BJ (cell line): Measurements from ENCODE around the gene ADARB2. TPM values are rescaled to one million over a fixed set of nuclear protein-coding genes. Genes with fewer than 3 reads are reported as not detected.

Source experiments
- CTCF ChIA-PET: fragments of 350-600 bp; formaldehyde crosslinking; extraction: SDS; loops from one replicate; lab custom pipeline; 2021; ENCODE audit warnings: antibody characterized with exemption, inconsistent platforms; lab: Yijun Ruan, JAX
- POLR2A ChIA-PET: fragments of 300-600 bp; sonication (Branson Sonifier 250); formaldehyde crosslinking; extraction: SDS; loops from one replicate; lab custom pipeline; 2021; ENCODE audit warnings: antibody characterized with exemption; lab: Charles Lee
- DNase-seq: peaks from one replicate; pipeline ENCODE4 v3.0.0-alpha.2; 2011; ENCODE audit warnings: low read depth
- H3K27me3 ChIP-seq: 2 replicates; pipeline ENCODE4 v1.6.0; 2011; ENCODE audit warnings: low read length; ENCODE audit not compliant: control insufficient read depth, insufficient read depth
- H3K36me3 ChIP-seq: 2 replicates; pipeline ENCODE4 v1.5.1; 2011; ENCODE audit warnings: low read length; ENCODE audit not compliant: control insufficient read depth, insufficient read depth
- H3K4me3 ChIP-seq: 2 replicates; pipeline ENCODE4 v1.5.1; 2011; ENCODE audit warnings: low read depth, mild to moderate bottlenecking, control low read depth, low read length
- polyA plus RNA-seq: library from polyadenylated mRNA; depleted of rRNA; stranded (reverse); fragments of >200 nt; gene quantifications from 2 replicates; pipeline ENCODE4 v1.2.3, GENCODE V29; 2011
- TF ChIP-seq, protein P1 (sequence below): IDR thresholded peaks from 2 replicates; pipeline ENCODE4 v1.5.1; 2011; ENCODE audit warnings: low read depth, mild to moderate bottlenecking, control low read depth, inconsistent platforms, low read length, moderate library complexity; ENCODE audit not compliant: insufficient read depth

ADARB2 gene
- polyA plus RNA-seq, 1 experiment = not detected

DNA sequence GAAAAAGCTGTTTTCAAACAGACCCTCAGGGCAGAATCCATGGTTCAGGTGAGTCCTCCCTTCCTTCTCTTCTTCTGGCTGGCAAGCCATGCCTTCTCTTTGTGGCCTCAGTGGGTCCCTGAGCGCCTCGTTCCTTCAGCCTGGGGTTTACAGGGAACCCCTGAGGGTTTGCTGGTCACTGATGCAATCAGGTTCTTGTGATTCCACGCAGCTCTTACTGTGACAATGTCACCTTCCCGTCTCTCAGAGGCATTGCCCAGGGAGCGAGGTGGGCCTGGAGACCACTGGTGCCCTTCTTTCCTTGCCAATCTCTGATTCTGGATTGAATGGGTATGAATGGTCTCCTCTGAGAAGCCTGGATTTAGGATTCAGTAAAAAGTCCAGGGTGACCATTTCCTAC, 132.2 kb downstream of the ADARB2 start:
- no peak overlapping the region for H3K4me3 ChIP-seq
- ChIA-PET POLR2A (no interaction called here), CTCF (no interaction called here)

DNA sequence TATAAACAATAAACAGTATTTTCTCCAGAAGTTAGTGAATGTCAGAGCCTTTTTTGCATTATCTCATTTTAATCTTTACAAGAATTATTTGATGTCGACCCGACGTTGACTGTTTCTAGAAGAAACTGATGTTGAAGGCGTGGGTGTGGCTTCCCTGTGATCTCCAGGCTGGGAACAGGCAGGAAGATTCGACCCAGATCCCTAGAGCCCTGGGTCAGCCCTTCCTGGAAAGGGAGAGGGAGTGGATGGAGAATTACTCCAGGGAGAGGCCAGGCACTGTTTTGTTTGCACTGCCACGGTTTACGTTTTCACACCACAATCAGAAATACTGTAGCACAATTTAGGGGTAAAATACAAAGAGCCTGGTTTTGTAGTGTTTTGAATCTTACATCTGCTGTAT, 133.1 kb downstream of the ADARB2 start:
- no peak for DNase-seq
- CTCF ChIA-PET = no interaction called here
- TF ChIP-seq, protein P1, sequence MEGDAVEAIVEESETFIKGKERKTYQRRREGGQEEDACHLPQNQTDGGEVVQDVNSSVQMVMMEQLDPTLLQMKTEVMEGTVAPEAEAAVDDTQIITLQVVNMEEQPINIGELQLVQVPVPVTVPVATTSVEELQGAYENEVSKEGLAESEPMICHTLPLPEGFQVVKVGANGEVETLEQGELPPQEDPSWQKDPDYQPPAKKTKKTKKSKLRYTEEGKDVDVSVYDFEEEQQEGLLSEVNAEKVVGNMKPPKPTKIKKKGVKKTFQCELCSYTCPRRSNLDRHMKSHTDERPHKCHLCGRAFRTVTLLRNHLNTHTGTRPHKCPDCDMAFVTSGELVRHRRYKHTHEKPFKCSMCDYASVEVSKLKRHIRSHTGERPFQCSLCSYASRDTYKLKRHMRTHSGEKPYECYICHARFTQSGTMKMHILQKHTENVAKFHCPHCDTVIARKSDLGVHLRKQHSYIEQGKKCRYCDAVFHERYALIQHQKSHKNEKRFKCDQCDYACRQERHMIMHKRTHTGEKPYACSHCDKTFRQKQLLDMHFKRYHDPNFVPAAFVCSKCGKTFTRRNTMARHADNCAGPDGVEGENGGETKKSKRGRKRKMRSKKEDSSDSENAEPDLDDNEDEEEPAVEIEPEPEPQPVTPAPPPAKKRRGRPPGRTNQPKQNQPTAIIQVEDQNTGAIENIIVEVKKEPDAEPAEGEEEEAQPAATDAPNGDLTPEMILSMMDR = no peak
- no peaks in the 10 kb centered on the region for H3K36me3 ChIP-seq
- POLR2A ChIA-PET = no interaction called here
- no peak overlapping the region for H3K4me3 ChIP-seq
- no peaks in the 10 kb centered on the region for H3K27me3 ChIP-seq

More for the DNA sequence above, 132.2 kb downstream of the ADARB2 start:
- Histone ChIP-seq H3K36me3 (no peaks in the 10 kb centered on the region), H3K27me3 (no peaks in the 10 kb centered on the region)
- TF ChIP-seq, protein P1 = no peak
- no peak for DNase-seq

DNA sequence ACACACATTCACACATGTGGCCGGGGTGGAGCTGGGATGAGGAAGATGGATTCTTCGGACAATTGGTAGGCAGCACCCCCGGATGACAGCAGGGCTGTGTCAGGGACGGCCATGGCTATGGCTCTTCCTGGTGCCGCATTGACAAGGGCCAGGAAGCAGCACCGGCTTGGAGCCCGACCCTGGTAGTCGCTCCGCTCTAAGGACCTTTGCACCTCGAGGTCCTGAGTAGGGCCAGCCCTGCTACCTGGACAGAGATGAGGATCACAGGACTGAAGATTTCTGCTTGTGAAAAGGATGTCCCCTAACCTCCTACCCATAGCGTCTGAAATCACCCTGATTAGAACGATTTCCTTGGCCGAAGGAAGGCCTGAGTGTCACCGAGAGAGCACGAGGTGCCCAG, 134.1 kb downstream of the ADARB2 start:
- TF ChIP-seq, protein P1 = no peak
- POLR2A ChIA-PET = no interaction called here

DNA sequence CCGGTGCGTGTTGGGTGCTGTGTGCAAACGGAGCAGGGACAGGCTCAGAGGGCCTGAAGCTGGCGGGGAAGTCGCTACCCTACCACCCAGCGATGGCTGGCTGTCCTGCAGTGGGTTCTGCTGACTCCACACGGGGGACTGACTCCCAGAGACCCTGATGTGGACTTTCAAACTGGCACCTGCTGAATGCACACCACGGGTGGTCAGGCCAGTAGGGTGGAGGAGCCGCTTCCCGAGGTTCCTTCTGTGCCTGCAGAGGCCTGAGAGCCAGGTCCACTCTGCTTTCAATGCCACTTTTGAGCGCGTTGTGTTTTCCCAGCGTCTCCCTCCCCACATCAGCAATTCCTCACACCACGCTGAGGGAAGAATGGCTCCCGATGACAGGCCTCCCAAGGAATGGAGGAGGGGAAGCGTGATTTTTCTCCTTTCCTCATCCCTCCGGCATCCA, 135.3 kb downstream of the ADARB2 start:
- DNase-seq = no peak
- ChIA-PET CTCF (no interaction called here), POLR2A (no interaction called here)
- Histone ChIP-seq H3K27me3 (no peaks in the 10 kb centered on the region), H3K4me3 (no peak overlapping the region), H3K36me3 (no peaks in the 10 kb centered on the region)
- TF ChIP-seq, protein P1 = no peak

More for the DNA sequence above, 134.1 kb downstream of the ADARB2 start:
- Histone ChIP-seq H3K27me3 (no peaks in the 10 kb centered on the region), H3K36me3 (no peaks in the 10 kb centered on the region), H3K4me3 (no peak overlapping the region)
- no peak for DNase-seq
- CTCF ChIA-PET = no interaction called here

DNA sequence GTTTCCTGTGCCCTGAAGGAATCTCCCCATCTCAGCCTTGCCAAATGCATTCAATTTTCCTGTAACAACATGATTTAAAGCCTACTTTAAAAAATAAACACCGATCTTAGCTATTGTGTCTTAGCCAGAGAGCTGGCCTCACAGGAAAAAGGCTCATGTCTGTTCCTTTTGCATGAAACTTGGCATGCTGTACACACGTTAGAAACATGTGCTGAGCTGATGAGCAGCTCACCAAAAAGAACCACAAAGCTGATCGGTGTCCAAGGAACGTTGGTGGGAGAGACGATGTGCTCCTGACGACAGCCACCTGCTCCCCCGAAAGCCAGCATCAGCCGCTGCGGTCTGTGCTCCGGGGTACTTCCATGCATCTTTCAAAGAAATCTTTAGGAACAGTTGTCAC, 135.9 kb downstream of the ADARB2 start:
- ChIA-PET POLR2A (no interaction called here), CTCF (no interaction called here)
- H3K36me3 ChIP-seq = no peaks in the 10 kb centered on the region
- TF ChIP-seq, protein P1 = no peak
- no peaks in the 10 kb centered on the region for H3K27me3 ChIP-seq
- H3K4me3 ChIP-seq = no peak overlapping the region
- DNase-seq = no peak
